Activated CD8-positive, alpha-beta T cell treated with anti-CD3 and anti-CD28 coated beads for 36 hours (primary cell): ENCODE measurements around the gene CCDC13. TPM values are rescaled to one million over a fixed set of nuclear protein-coding genes. Genes with fewer than 3 reads are reported as not detected.
A peak's percentile ranks its signal among the peaks of the same experiment; 100 is the strongest.

Source experiments
- ATAC-seq: fragments of 200-7000 bp; cut with Tn5 transposase; one replicate; pipeline ENCODE4 v1.10.0; 2021; ENCODE audit warnings: mild to moderate bottlenecking, moderate library complexity
- CTCF ChIA-PET: fragments of 350-600 bp; sonication (Branson Sonifier 250); formaldehyde crosslinking; loops from one replicate; lab custom pipeline; 2021; ENCODE audit warnings: antibody characterized with exemption; lab: Charles Lee
- POLR2A ChIA-PET: fragments of 350-600 bp; sonication (Branson Sonifier 250); formaldehyde crosslinking; loops from one replicate; lab custom pipeline; 2021; ENCODE audit warnings: antibody characterized with exemption; lab: Charles Lee
- DNase-seq: peaks from one replicate; pipeline ENCODE4 v3.0.0-alpha.2; 2020
- H3K27ac Mint-ChIP-seq: one replicate; pipeline ENCODE4 v1.8.0; 2021; ENCODE audit warnings: mild to moderate bottlenecking, mixed read lengths
- H3K27me3 Mint-ChIP-seq: one replicate; pipeline ENCODE4 v1.8.0; 2021; ENCODE audit warnings: mixed read lengths
- H3K36me3 Mint-ChIP-seq: one replicate; pipeline ENCODE4 v1.8.0; 2021; ENCODE audit warnings: low read depth, mixed read lengths
- H3K4me1 Mint-ChIP-seq: one replicate; pipeline ENCODE4 v1.8.0; 2021; ENCODE audit warnings: low read depth, mixed read lengths
- H3K4me3 Mint-ChIP-seq: one replicate; pipeline ENCODE4 v1.8.0; 2021; ENCODE audit warnings: mild to moderate bottlenecking, moderate library complexity, mixed read lengths
- H3K9me3 Mint-ChIP-seq: one replicate; pipeline ENCODE4 v1.8.0; 2021; ENCODE audit warnings: mixed read lengths
- intact Hi-C: fragments of 100-400 bp; cut with micrococcal nuclease; formaldehyde crosslinking; loops from one replicate; pipeline ENCODE4 v1.10.0; 2022
- total RNA-seq, 2 experiments: library from RNA; stranded (reverse); gene quantifications; one replicate each; pipeline ENCODE4 v1.2.3, GENCODE V29; 2021
- TF ChIP-seq, protein P1 (sequence below): fragments of 200-600 bp; IDR thresholded peaks from one replicate; pipeline ENCODE4 v1.8.0; 2022; ENCODE audit warnings: antibody characterized with exemption, mild to moderate bottlenecking

Gene CCDC13
- total RNA-seq: under 1 TPM in 1 of 2 experiments, not detected in 1; 0.29 TPM

DNA sequence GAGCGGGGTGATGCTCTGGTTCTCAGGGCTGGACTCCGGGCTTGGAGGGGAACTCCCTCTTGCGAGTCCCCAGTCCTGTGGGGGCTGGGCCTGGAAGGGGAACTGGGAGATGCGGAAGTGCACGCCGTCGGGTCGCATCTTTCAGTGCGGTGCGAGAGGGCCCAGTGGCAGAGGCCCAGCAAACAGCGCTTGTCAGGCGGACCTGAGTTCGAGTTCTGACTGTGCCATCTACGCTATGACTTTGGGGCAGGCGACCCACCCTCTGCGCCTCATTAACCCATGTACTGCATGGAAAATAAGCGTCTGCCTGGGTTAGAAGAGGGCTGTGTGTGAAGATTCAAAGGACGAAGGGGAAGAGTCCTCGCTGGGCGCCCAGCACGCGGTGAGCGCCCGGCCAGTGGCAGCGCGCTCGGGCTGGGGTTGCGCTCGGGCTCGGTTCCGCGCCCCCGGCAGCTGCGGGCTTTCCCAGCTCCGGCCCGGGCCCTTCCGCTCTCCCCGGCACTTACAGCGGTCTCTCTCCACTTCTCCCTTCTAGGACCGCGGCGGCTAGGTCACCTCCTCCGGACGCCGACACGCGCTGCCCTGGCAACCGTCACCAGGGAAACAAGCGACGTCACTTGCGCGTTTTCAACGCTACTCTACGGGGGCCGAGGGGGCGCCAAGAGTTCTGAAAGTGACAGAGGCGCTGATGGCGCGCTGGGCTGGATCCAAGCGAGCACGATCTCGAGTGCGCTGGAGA, at the start of gene CCDC13:
Gene CCDC13, minus strand, starts transcription at position 584 of the 739 bp plus-strand sequence. CDS start 14,908 bp downstream, outside the sequence.
- no peaks in the 10 kb centered on the region for H3K36me3 Mint-ChIP-seq
- H3K9me3 Mint-ChIP-seq: peaks cover 4% of the 10 kb centered on the region
- ATAC-seq (peak; percentile 95), DNase-seq (peak; percentile 97)
- H3K27ac Mint-ChIP-seq: peak within 1 kb of the TSS; percentile 88
- H3K4me3 Mint-ChIP-seq: peak within 1 kb of the TSS; percentile 88
- ChIA-PET CTCF (no interaction called here), POLR2A (no interaction called here)
- TF ChIP-seq, protein P1, sequence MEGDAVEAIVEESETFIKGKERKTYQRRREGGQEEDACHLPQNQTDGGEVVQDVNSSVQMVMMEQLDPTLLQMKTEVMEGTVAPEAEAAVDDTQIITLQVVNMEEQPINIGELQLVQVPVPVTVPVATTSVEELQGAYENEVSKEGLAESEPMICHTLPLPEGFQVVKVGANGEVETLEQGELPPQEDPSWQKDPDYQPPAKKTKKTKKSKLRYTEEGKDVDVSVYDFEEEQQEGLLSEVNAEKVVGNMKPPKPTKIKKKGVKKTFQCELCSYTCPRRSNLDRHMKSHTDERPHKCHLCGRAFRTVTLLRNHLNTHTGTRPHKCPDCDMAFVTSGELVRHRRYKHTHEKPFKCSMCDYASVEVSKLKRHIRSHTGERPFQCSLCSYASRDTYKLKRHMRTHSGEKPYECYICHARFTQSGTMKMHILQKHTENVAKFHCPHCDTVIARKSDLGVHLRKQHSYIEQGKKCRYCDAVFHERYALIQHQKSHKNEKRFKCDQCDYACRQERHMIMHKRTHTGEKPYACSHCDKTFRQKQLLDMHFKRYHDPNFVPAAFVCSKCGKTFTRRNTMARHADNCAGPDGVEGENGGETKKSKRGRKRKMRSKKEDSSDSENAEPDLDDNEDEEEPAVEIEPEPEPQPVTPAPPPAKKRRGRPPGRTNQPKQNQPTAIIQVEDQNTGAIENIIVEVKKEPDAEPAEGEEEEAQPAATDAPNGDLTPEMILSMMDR: no peak
- intact Hi-C loops: no loop called here
- H3K4me1 Mint-ChIP-seq: peaks cover 9% of the 10 kb centered on the region
- no peaks in the 10 kb centered on the region for H3K27me3 Mint-ChIP-seq

DNA sequence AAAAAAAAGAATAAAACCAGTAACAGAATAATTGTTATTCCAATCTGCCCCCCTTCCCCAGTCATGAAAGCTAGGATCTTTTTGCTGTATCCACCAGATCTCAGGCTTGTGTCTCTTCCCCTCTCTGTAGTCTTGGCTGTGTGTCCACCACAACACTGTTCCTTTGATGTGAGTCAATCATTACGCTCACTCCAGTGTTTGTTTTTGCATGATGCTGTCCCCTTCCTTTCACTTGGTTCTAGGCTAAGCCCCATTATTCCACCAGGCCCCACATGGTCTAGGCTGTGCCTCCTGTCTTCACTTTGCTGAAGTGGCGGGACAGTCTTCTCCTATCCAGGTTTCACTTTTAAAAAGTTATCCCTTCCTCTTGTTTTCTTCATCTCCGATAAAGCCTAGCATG, 49.8 kb upstream of the CCDC13 start:
- H3K27me3 Mint-ChIP-seq: peaks cover 9% of the 10 kb centered on the region
- no peak overlapping the region for H3K4me3 Mint-ChIP-seq
- H3K9me3 Mint-ChIP-seq: no peaks in the 10 kb centered on the region
- intact Hi-C loops: no loop called here
- POLR2A ChIA-PET: no interaction called here
- CTCF ChIA-PET: interaction anchor here (0.8 kb wide), 1 partner anchor 8 kb away, joined by 4 read pairs; no protein-coding TSS in a partner anchor
- TF ChIP-seq, protein P1: no peak
- no peaks in the 10 kb centered on the region for H3K36me3 Mint-ChIP-seq
- no peak overlapping the region for H3K27ac Mint-ChIP-seq
- no peaks in the 10 kb centered on the region for H3K4me1 Mint-ChIP-seq
- ATAC-seq (no peak), DNase-seq (no peak)

GRCh38 chr3:42820746-42821051, 47.6 kb upstream of the CCDC13 start:
- intact Hi-C loops: no loop called here
- no peak for ATAC-seq

DNA sequence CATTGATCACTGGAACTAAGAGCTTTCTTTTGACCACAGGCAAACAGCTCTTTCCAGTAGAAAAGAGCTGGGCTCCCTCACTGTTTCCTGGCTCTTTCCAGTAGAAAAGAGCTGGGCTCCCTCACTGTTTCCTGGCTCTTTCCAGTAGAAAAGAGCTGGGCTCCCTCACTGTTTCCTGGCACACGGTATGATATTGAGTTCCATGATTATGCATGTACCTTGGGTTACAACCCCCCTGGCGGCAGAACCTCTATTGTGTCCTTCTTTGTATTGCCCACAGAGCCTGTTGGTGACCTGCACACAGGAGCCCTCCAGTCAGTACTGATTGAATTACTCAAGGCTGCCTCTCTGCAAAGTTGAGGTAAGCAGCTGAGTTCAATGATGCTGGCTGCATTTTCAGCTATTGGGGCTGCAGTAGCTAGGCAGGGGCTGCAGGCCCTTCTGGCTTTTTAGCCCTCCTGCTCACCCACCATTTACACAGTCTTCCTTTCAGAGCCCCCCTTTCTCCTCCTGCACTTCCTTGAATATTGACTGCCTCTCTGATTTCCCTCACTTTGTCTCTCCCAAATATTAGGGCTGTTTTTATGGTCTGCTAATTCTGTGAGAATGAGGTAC, 46.4 kb upstream of the CCDC13 start:
- no peak for DNase-seq
- ATAC-seq: no peak
- H3K27ac Mint-ChIP-seq: no peak overlapping the region
- intact Hi-C loops: no loop called here
- ChIA-PET POLR2A (no interaction called here), CTCF (interaction anchor here (1.9 to 2.5 kb wide), 2 partner anchors 12 to 20 kb away, joined by 6 to 11 read pairs; no protein-coding TSS in a partner anchor)
- H3K36me3 Mint-ChIP-seq: no peaks in the 10 kb centered on the region
- TF ChIP-seq, protein P1: no peak
- no peaks in the 10 kb centered on the region for H3K4me1 Mint-ChIP-seq
- no peak overlapping the region for H3K4me3 Mint-ChIP-seq
- H3K9me3 Mint-ChIP-seq: no peaks in the 10 kb centered on the region
- H3K27me3 Mint-ChIP-seq: peaks cover 2% of the 10 kb centered on the region

More at GRCh38 chr3:42820746-42821051, 47.6 kb upstream of the CCDC13 start:
- no peak for DNase-seq
- Mint-ChIP-seq H3K27ac (no peak overlapping the region), H3K4me1 (no peaks in the 10 kb centered on the region), H3K27me3 (peaks cover 2% of the 10 kb centered on the region), H3K9me3 (no peaks in the 10 kb centered on the region), H3K4me3 (no peak overlapping the region), H3K36me3 (no peaks in the 10 kb centered on the region)
- ChIA-PET POLR2A (interaction anchor here (1.2 kb wide), 1 partner anchor 17 kb away, joined by 4 read pairs; the partner anchor contains the start of gene HIGD1A), CTCF (no interaction called here)
- TF ChIP-seq, protein P1: no peak

DNA sequence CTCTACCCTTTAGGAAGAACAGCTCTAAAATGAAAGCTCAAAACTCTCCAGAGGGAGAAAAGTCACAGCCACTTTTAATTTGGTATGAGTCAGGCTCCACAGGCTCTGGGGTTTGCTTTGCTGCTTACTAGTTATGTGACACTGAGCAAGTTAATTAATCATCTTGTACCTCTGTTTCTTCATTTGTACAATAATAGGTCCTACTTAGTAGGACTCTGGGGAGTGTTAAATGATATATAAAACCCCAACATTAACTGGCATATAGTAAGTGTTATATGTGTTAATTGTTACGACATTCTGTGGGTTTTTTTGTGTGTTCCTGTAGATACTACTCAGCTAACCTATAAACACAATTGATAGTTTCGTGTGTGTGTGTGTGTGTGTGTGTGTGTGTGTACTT, 42.8 kb upstream of the CCDC13 start:
- no peak overlapping the region for H3K27ac Mint-ChIP-seq
- ChIA-PET CTCF (interaction anchor here (0.9 to 1.6 kb wide), 5 partner anchors 16 to 70 kb away, joined by 3 to 7 read pairs (median 3); partner anchors contain the start of gene CYP8B1), POLR2A (interaction anchor here (0.5 to 1.9 kb wide), 3 partner anchors 10 to 90 kb away, joined by 3 to 7 read pairs (median 5); partner anchors contain the start of gene HIGD1A)
- DNase-seq (no peak), ATAC-seq (no peak)
- no peaks in the 10 kb centered on the region for H3K27me3 Mint-ChIP-seq
- no peaks in the 10 kb centered on the region for H3K36me3 Mint-ChIP-seq
- intact Hi-C loops: no loop called here
- H3K9me3 Mint-ChIP-seq: no peaks in the 10 kb centered on the region
- TF ChIP-seq, protein P1: no peak
- no peak overlapping the region for H3K4me3 Mint-ChIP-seq
- no peaks in the 10 kb centered on the region for H3K4me1 Mint-ChIP-seq
